NCI-H69 (cell line): ENCODE data around the gene PRKD1.

Source experiments
- DNase-seq: peaks from one replicate; lab custom pipeline; 2025; lab: John Stamatoyannopoulos, UW

PRKD1 gene

DNA sequence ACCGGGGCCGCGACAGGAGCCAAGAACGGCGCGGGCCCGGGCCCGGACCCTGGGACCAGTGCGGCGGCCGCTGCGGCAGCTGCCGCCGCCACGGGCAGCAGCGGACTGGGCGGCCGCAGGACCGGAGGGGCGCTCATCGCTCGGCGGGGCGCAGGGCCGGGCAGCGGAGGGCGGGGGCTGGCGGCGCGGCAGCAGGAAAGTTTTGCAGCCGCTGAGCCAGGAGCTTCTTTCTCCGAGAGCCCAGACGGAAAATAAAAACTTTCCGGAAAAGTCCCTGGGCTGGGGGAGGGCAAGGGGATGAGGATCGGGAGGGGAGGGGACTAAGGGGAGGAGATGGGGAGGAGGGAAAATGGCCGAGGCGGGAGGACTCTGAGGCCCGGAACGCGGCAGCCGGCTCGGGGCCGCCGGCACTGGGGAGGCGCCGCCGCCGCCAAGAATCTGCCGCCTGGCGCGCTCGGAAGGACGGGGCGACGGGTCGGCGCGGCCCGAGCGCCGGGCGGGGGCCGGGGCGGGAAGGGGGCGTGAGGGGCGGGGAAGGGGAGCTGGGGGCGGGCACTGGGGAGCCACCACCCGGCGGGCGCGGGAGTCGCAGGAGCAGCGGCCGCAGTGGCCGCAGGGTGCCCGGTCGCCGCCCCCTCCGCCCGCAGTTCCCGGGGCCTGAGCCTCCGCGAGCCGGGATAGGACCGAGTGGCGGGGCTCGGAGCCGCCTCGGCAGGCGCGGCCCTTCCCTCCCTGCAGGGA, at the start of gene PRKD1:
PRKD1 (minus strand) TSS at position 472 of the 741 bp plus-strand sequence.
- DNase-seq, result peak; percentile 89

DNA sequence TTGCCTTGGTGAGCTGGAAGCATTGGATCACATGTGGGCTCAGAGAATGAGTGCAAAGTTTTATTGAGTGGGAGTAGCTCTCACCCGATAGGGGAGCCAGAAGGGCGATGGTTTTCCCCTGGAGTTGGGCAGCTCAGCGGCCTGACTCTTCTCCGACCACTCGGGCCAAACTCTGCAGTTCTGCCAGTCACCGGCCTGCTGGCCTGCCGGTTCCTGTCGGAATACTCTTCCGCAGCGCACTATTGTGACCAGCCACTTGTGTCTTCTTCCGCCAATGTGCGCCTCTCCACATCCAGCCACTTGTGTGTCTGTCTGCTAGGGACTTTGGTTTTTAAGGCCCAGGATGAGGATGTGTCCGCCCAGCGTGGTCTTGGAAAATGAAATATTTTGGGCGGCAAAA, 43.5 kb upstream of the PRKD1 start:
- DNase-seq, result no peak

DNA sequence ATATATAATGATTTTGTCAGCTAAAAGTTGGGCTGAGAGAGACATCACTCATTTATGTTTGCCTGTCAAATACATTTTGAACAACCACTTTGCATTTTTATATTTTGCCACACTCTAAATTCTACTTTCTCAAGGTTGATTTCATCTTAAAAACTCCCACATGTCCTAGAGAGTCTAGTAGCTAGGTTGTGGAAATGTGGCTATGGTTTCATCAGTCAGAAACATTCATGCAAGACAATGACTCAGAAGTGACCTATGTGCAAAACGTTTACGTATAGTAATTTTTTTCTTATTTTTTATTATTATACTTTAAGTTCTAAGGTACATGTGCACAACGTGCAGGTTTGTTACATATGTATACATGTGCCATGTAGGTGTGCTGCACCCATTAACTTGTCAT, 27.4 kb upstream of the PRKD1 start:
- DNase-seq, result no peak

DNA sequence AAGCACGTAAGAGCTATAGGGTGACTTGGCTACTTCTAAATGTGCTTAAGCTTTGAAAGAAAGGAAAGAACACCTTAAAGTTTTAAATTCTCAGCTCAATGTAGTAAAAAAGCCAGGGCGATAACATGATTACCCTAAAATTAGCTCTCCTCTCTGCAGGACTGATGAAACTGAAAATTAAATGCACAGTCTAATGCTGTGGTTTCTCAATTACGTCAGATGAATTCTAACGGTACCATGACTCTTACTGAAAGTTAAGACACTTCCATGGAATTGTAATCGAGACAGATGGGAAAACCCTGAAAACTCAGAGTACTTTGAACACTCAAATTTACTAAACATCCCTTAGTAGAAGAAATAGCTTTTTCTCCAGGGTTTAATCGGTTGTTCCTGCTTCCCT, 25.9 kb upstream of the PRKD1 start:
- no peak for DNase-seq

DNA sequence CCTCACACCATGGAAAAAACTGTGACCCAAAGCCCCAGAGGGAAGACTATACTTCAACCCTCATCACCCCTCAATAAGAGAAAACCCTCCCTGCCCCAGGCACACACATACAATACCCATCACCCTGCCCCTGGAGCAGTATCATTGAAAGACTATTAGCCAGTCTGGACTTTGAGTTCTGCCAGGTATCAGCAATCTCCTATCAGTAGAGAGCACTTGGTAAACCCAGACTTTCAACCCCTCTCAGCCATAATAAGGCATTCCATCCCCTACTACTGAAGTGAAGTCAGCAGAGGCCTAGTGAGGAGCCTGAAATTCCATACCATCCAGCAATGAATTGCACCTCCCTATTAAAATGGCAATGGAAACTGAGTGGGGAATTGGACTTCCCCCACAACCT, 16.4 kb upstream of the PRKD1 start:
- no peak for DNase-seq

DNA sequence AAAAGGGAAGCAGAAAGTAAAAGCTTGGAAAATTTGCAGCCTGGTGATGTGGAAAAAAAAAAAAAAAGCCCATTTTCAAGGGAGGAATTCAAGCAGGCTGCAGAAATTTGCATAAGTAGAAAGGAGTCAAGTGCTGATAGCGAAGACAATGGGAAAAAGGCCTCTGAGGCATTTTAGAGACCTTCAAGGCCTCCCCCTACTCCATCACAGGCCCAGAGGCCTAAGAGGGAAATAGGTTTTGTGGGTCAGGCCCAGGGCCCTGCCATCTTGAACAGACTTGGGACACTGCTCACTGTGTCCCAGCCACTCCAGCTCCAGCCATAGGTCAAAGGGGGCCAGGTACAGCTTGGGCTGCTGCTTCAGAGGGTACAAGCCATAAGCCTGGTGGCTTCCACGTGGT, 13.8 kb upstream of the PRKD1 start:
- no peak for DNase-seq

DNA sequence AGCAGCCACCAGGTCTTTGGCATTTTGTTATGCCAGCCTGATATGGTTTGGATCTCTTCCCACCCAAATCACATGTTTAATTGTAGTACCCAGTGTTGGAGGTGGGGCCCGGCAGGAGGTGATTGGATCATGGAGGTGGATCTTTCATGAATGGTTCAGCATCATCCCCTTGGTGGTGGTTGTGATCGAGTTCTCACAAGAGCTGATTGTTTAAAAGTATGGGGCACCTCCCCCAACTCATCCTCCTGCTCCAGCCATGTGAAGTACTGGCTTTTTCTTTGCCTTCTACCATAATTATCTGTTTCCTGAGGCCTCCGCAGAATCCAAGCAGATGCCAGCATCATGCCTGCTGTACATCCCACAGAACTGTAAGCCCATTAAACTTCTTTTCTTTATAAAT, 12.8 kb upstream of the PRKD1 start:
- DNase-seq, result no peak

DNA sequence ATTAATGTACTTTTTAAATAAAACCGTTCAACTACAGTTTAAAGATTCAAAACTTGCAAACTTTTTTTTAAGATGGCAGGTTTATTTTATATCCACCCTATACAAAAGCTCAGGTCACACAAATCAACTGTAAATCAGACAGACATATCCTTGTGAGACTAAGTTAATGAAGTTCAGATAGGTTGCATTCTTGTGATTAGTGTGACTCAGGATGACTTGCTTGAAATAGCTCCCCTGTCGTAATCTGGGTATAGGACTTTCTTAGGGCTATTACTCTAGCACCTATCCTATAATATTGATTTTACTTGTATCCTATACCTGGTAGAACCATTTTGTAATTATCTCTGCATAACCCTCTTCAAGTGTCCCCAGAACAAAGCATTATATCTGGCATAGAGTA, 9.5 kb upstream of the PRKD1 start:
- DNase-seq, result no peak

DNA sequence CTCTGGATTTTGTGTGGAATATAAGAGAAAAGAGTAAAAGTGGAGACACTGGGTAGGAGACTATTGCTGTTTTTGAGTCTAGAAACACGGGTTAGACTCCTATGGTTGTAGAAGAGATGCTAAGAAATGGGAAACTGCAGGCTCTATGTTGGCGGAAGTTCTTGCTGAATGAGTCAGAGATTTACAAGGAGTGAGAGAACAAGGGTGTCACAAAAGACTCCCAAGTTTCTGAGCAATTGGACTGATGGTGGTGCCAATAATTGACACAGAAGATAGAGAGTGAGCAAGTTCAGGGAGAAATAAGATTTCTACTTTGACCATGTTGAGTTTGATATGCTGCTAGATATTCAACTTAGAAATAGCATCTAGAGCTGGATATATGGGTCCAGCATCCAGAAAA, 2.6 kb upstream of the PRKD1 start:
- no peak for DNase-seq

DNA sequence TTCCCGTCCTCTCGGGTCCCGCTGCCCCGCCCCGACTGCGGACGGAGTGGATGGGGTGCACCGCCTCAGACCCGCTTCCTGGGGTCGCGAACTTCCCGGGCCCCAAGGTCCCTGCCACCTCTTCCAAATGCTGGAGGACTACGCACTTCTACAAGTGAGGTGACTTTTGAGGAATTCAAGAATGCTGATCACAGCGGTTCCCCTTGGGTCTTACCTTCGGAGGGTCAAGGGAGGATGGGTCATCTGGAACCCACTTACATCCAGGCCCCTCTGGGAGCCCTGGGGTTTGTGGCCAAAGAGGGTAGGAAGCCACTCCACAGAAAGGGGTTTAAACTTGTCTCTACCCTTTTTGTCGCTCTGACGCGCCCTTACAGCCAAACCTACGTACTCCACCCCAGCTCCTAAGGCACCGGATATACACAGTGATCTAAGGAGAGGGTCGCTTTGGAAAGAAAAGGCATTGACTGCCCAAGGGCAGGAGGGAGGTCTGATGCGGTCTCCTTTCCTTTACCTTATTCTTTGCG, 532 bp upstream of the PRKD1 start:
- DNase-seq, result peak; percentile 58

DNA sequence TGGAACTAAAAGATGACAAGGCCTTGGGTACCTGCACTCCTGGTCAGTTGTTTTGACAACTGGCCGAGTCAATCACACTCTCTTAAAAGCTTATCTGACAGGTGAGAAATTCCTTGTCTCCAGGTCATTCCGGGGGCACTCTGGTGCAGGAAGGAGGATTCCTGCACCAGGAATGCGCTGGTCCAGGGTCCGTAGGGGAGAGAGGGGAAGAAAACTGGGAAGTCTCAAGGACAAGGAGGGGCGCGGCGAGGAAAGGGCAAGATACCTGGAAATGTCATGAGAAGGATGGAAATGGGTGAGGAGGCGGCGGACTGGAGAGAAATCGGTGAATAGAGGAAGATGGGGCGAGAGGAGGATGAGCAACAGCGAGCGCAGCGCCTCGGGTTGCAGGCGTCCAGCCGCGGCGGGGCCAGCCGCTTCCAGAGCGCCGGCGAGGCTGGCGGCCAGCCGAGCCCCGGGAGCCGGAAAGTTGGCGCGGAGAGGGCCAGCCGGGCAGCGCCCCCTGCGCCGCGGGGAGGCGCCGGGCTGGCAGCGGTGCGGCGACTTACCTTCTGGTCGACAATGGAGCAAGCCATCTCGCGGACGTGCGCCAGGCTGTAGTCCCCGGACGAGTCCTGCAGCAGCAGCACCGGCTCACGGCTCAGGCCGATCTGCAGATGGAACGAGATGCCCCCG, 809 bp downstream of the PRKD1 start:
- peak; percentile 84 for DNase-seq

DNA sequence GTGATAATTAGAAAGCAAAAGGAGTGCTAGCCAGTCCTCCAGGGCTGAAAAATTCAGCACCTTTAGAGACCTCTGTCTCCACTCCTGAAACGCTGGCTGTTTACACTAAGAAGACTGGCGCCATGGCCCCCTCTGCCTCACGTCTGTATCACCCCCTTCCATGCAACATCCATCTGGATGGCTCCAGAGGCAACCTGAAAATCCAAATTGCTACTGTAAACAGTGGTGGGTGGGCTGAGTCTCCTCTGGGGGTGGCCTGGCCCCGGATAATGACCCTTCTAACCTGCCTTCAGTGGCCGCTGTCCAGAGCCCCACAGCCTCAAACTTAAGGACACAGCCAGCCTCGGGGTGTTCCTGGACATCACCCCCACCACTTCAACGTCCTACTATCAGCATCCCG, 1.4 kb downstream of the PRKD1 start:
- DNase-seq, result peak; percentile 71

DNA sequence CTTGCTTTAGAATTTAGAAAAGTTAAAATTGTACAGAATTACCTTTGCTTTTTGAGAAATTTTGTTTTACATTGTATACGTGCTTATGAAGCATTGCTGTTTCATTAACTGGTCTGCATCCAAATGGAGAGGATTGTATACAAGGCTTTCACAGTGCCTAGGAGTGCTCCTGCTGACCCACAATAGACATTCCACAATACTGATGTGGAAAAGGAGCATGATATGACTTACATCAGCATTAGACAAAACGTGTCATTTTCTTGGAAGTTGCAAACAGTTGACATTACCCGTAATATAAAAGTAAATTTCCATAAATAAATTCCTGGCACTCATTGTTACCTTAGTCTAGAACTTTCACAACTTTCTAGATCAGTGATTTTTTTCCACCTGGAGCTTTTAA, 1.9 kb downstream of the PRKD1 start:
- DNase-seq, result peak; percentile 23

DNA sequence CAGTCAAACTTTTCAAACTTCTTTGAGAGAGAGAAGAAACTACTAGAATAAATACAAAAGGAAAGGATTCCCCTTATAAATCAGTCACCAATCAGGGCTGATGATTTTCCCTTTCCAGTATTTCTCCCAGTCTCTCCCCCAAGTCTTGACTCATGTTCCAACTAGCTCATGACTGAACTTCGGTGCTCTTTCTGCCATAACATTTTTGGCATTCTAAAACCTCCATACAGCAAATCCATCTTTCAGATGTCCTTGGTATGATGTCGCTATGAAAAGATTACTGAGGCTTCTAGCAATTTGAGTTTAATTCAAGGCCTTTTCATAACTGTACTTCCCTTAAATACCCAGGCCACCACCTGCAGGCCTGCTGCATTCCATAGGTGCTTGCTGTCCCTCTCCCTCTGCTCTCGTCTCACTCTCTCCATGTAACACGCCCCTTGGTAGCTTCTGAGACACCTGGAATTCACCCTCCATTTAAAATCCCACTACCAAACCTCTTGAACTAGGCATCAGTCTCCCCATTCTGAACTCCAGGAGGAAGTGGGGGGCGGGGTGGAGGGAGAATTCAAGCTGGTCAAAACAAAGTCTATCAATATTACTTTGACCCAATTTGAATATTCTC, 2.4 kb downstream of the PRKD1 start:
- peak; percentile 44 for DNase-seq

DNA sequence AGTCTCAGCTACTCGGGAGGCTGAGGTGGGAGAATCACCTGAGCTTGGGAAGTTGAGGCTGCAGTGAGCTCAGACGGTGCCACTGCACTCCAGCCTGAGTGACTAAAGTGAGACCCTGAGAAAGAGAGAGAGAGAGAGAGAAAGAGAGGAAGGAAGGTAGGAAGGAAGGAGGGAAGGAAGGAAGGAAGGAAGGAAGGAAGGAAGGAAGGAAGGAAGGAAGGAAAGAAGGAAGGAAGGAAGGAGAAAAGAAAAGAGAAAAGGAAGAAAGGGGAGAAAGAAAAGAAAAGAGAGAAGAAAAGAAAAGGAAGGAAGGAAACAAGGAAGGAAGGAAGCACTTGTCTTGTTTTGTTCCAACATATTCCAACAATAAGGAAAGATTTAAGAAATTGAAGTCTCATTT, 7.8 kb downstream of the PRKD1 start:
- no peak for DNase-seq

DNA sequence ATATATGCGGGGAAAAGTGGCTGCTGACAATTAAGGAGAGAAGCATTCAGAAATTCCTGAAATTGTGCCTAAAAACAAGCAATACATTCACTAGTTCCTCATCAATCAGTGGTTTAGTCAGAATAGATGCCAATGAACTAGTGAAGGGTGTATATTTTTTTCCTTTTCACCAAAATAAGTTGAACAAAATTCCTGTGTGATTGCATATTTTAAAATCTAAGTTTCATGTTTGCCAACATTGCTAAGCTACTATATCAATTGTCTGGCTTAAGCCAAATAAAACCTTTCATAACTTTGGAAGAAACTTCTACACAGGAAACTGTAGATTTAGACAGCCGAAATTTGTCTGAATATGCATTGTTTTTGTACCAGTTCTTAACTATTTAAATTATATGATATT, 8.7 kb downstream of the PRKD1 start:
- no peak for DNase-seq

DNA sequence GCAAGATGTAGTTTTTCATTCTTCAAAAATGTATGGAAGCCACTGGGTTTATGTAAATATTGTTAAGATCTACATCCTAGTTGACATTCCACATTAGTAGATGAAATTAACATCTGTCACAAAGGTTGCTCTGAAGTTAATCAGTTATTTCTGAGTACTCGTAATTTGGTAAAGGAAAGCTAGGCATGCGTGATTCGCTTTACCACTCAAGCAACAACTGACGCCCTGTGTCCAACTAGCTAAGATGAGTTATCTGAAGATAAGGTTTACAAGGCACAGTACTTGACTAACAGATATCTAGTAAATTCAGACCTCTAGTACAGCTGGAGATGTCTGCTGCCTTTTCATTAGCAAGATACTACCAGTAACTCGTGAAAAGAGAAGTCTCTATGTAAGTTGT, 14.1 kb downstream of the PRKD1 start:
- DNase-seq, result no peak

DNA sequence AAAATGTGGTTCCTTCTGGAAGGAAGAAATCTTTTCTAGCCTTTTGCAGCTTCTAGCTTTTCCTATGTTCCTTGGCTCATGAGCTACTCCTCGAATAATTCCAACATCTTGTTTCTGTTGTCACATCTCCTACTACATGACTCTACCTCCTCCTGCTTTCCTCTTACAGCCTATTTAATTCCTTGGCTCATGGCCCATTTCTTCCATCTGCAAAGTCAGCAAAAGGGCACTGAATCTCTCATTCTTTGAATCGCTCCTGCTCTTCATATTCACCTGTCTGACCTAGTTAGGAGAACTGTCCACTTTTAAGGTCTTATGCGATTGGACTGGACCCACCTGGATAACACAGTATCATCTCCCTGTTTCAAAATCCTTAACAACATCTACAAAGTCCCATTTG, 15.8 kb downstream of the PRKD1 start:
- peak; percentile 67 for DNase-seq

DNA sequence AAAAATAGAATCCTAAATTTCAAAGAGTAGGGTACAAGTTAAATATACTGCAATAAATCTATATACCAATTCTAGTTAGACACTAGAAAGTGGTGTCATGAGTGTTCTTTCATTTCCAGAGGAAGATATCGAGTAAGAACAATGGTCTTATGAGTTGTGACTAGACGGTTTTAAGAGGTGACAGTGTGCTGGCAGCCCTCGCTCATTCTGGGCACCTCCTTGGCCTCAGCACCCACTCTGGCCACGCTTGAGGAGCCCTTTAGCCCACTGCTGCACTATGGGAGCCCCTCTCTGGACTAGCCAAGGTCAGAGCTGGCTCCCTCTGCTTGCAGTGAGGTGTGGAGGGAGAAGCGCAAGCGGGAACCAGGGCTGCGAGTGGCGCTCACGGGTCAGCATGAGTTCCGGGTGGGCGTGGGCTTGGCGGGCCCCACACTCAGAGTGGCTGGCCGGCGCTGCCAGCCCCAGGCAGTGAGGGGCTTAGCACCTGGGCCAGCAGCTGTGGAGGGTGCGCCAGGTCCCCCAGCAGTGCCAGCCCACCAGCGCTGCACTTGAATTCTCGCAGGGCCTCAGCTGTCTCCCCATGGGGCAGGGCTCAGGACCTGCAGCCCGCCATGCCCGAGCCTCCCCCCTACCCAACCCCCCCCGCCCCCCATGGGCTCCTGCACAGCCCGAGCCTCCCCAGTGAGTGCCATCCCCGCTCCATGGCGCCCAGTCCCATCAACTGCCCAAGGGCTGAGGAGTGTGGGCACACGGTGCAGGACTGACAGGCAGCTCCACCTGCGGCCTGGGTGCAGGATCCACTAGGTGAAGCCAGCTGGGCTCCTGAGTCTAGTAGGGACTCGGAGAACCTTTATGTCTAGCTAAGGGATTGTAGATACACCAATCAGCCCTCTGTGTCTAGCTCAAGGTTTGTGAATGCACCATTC, 18.7 kb downstream of the PRKD1 start:
- DNase-seq, result no peak

DNA sequence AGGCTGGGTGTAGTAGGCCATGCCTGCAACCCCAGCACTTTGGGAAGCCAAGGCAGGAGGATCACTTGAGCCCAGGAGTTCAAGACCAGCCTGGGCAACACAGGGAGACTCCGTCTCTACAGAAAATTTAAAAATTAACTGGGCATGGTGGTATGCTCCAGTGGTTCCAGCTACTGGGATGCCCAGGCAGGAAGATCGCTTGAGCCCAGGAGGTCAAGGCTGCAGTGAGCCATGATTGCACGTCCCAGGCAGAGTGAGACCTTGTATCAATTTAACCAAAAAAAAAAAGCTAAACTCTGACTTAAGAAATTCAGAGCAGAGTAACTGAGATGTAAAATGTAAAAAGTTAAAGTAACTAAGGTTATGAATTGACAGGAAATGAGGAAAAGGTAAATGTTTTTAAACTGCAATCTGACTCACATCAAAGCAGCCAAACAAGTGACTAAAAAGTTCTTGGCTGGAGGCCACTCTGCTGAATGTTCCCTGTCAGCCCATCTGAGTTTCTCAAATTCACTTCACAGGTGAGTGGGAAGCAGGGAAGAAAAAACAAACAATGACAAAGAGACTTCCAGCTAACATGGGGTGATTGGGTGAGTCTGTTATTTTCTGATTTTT, 21.3 kb downstream of the PRKD1 start:
- DNase-seq, result peak; percentile 86

DNA sequence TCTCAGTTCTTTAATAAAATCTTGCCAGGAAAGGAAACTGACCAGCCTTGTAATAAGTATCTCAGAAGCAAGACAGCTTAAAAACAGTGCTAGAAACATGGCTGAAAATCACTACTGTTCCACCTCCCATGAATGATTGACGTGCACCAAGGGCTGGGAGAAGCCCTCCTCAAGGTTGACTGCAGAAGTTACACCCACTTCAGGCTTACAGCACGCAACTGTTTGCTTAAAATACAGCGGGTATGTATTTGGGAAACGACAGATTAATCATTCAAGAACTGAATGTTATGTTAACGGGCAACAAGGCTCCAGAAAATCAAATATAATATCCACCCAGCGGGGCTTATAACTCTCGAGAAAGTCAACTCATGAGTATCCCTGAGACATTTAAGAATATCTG, 22.1 kb downstream of the PRKD1 start:
- peak; percentile 55 for DNase-seq
